Bladder microvascular endothelial cell (primary cell): ENCODE results near the gene RLF. TPM values are rescaled to one million over a fixed set of nuclear protein-coding genes. Genes with fewer than 3 reads are reported as not detected.

Source experiments
- total RNA-seq: library from RNA; depleted of rRNA; stranded (reverse); fragments of >200 nt; gene quantifications from 2 replicates; pipeline ENCODE4 v1.2.3, GENCODE V29; 2014

Gene RLF, protein sequence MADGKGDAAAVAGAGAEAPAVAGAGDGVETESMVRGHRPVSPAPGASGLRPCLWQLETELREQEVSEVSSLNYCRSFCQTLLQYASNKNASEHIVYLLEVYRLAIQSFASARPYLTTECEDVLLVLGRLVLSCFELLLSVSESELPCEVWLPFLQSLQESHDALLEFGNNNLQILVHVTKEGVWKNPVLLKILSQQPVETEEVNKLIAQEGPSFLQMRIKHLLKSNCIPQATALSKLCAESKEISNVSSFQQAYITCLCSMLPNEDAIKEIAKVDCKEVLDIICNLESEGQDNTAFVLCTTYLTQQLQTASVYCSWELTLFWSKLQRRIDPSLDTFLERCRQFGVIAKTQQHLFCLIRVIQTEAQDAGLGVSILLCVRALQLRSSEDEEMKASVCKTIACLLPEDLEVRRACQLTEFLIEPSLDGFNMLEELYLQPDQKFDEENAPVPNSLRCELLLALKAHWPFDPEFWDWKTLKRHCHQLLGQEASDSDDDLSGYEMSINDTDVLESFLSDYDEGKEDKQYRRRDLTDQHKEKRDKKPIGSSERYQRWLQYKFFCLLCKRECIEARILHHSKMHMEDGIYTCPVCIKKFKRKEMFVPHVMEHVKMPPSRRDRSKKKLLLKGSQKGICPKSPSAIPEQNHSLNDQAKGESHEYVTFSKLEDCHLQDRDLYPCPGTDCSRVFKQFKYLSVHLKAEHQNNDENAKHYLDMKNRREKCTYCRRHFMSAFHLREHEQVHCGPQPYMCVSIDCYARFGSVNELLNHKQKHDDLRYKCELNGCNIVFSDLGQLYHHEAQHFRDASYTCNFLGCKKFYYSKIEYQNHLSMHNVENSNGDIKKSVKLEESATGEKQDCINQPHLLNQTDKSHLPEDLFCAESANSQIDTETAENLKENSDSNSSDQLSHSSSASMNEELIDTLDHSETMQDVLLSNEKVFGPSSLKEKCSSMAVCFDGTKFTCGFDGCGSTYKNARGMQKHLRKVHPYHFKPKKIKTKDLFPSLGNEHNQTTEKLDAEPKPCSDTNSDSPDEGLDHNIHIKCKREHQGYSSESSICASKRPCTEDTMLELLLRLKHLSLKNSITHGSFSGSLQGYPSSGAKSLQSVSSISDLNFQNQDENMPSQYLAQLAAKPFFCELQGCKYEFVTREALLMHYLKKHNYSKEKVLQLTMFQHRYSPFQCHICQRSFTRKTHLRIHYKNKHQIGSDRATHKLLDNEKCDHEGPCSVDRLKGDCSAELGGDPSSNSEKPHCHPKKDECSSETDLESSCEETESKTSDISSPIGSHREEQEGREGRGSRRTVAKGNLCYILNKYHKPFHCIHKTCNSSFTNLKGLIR (N-terminal part only)
- 11.2 and 25.4 TPM in 2 replicates for total RNA-seq

DNA sequence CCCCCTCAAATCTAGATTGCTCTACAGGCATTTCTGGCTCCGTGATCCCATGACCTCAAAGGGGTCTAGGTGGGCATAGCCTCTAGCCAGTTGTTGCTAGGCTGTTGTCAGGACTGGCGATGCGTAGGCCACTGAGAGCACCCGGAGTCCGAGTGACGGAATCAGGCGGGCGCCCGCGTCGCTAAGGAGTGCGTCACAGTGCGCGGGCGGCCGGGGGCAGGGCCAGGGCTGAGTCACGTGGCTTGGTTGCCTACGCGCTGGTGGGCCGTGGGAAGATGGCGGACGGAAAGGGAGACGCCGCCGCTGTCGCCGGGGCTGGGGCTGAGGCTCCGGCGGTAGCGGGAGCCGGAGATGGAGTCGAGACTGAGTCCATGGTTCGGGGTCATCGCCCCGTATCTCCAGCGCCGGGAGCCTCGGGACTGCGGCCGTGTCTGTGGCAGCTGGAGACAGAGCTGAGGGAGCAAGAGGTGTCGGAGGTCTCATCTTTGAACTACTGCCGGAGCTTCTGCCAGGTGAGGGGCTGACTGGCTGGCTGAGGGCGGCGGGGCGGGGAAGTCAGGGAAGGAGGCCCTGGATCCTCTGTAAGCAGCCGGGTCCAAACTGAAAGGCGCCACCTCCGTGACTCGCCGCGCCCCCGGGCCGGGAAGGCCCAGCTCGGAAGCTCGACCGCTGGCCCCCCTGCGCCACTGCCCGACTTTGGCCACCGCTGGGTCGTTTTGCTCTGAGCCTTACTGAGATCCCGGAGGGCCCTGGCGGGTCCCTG is at the start of gene RLF:
TSS of gene RLF (plus strand) at position 263 of the 763 bp plus-strand sequence. CDS start at position 276, 13 bp downstream.

DNA sequence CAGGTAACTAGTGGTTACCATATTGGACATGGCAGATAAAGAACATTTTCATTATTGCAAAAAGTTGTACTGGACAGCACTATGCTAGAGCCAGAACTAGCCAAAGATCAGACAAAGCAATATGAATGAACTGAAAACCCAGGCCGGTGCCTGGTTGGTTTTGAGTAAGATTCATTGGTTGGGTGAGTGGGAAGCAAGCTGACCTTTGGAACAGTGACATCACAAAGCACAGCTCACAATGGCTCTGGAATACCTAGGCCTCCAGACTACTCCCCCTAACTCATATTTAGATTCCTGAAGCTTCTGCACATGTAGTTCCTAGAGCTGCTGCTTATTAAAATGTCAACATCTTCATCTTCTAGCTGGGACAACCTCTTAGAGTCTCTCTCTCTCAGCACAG is 86.5 kb downstream of the RLF start, which contains the start of gene TMCO2:
TSS of gene TMCO2 (plus strand) at position 283 of the 400 bp plus-strand sequence. CDS start at position 340, 57 bp downstream.

DNA sequence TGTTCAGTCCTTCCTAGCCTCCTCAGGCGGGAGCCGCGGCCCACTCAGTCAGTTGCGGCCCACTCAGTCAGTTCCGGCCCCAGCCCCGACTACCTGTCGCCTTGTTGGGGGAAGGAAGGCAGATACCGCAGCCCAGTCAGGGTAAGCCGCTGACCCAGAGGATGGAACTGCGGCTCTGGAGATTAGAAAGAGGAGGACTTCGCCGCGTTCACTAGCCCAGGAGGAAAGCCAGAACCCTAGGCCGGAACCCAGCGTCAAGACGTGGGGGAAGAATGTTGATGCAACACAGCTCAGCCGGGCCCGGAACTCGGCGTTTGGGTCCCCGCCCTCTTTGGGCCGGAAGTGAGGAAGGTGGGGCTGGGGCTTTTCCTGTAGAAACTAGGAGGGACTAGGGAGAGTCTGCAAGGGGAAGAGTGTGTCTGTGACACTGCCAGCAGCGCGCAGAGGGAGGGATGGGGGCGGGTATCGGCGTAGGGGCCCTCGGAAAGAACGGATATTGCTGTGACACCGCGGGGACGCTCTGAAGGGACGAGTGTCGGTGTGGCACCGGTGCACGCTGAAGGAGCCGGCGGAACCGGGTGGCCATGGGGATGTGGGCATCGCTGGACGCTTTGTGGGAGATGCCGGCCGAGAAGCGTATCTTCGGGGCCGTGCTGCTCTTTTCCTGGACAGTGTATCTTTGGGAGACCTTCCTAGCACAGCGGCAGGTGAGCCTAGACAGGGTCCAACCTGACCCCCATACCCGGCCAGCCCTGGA is 96.7 kb downstream of the RLF start, which contains the start of gene ZMPSTE24:
TSS of gene ZMPSTE24 (plus strand) at position 549 of the 757 bp plus-strand sequence. CDS start at position 585, 36 bp downstream.

Other genes starting within 250 kb of the RLF start
- 0.13 and 0.32 TPM in 2 replicates for gene MFSD2A, start 206.2 kb upstream of the RLF start, total RNA-seq
- gene CAP1, start 120.7 kb upstream of the RLF start, total RNA-seq: 339 and 495 TPM in 2 replicates
- 42.7 and 69.1 TPM in 2 replicates for gene PPT1, start 64.1 kb upstream of the RLF start, total RNA-seq
- gene TMCO2, start 86.5 kb downstream of the RLF start, total RNA-seq: 0.16 TPM in 1 of 2 replicates, not detected in the other
- 46.3 and 64.7 TPM in 2 replicates for gene ZMPSTE24, start 96.8 kb downstream of the RLF start, total RNA-seq
- gene COL9A2, start 155.9 kb downstream of the RLF start, total RNA-seq: 0.16 and 0.63 TPM in 2 replicates
- gene SMAP2, start 212.3 kb downstream of the RLF start, total RNA-seq: 2.8 and 7.2 TPM in 2 replicates